SK-N-SH (cell line): ENCODE measurements around the gene GFPT2.

Experiments
- CTCF ChIP-seq: fragments of 200-600 bp; sonication (generic); IDR thresholded peaks from 2 replicates; pipeline ENCODE4 v1.6.1; 2017; ENCODE audit warnings: antibody characterized with exemption, mild to moderate bottlenecking, moderate library complexity
- ELF1 ChIP-seq: IDR thresholded peaks from 2 replicates; pipeline ENCODE4 v1.4.0; 2012
- EZH2phosphoT487 ChIP-seq: fragments of 200-600 bp; sonication (generic); IDR thresholded peaks from 2 replicates; pipeline ENCODE4 v1.6.1; 2017; ENCODE audit warnings: low read depth, mixed run types, mild to moderate bottlenecking, antibody characterized with exemption, moderate library complexity, borderline replicate concordance
- GABPA ChIP-seq: IDR thresholded peaks from 2 replicates; pipeline ENCODE4 v1.4.0; 2012; ENCODE audit warnings: low read depth, mild to moderate bottlenecking
- NFIC ChIP-seq: IDR thresholded peaks from 2 replicates; pipeline ENCODE4 v1.4.0; 2012; ENCODE audit warnings: borderline replicate concordance
- POLR2AphosphoS5 ChIP-seq: IDR thresholded peaks from 2 replicates; pipeline ENCODE4 v1.6.1; 2012; ENCODE audit warnings: low read depth, low read length
- RAD21 ChIP-seq: IDR thresholded peaks from 2 replicates; pipeline ENCODE4 v1.6.1; 2012; ENCODE audit warnings: mild to moderate bottlenecking, low read length
- REST ChIP-seq: IDR thresholded peaks from 2 replicates; pipeline ENCODE4 v1.6.1; 2012; ENCODE audit warnings: mild to moderate bottlenecking, low read depth, low read length, moderate library complexity
- RFX5 ChIP-seq: IDR thresholded peaks from 2 replicates; pipeline ENCODE4 v1.6.1; 2012; ENCODE audit warnings: mild to moderate bottlenecking, improper control_type of control experiment, low read length
- TAF1 ChIP-seq: IDR thresholded peaks from 2 replicates; pipeline ENCODE4 v1.6.1; 2012; ENCODE audit warnings: low read depth, mild to moderate bottlenecking, low read length, moderate library complexity, borderline replicate concordance
- ZBTB33 ChIP-seq: IDR thresholded peaks from 2 replicates; pipeline ENCODE4 v1.4.0; 2012; ENCODE audit warnings: low read depth, borderline replicate concordance

GRCh38 chr5:180400416-180400815 lies 47.3 kb upstream of the GFPT2 start:
- TF ChIP-seq RAD21 = no peak
- no peak for TF ChIP-seq CTCF
- TF ChIP-seq REST = no peak
- TF ChIP-seq RFX5 = no peak
- TF ChIP-seq POLR2AphosphoS5 = no peak
- no peak for TF ChIP-seq ZBTB33
- no peak for TF ChIP-seq TAF1
- TF ChIP-seq EZH2phosphoT487 = no peak
- no peak for TF ChIP-seq ELF1
- no peak for TF ChIP-seq GABPA
- TF ChIP-seq NFIC = no peak
